TTC549 (cell line): Measurements from ENCODE around the gene CYTH3.

Experiments
- FAIRE-seq: peaks from 2 replicates; lab custom pipeline; 2012; peaks lifted over from hg19 to GRCh38; lab: Jason Lieb, UNC

The CYTH3 gene

DNA sequence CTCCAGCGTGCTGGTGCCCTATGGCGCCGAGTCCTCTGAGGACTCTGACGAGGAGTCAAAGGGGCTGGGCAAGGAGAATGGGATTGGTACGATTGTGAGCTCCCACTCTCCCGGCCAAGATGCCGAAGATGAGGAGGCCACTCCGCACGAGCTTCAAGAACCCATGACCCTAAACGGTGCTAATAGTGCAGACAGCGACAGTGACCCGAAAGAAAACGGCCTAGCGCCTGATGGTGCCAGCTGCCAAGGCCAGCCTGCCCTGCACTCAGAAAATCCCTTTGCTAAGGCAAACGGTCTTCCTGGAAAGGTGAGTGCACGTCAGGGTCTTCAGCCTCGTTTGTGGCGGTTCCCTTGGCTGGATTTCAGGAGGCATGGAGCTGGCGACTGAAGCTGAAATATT lies 122.4 kb downstream of the CYTH3 start:
- FAIRE-seq: no peak

DNA sequence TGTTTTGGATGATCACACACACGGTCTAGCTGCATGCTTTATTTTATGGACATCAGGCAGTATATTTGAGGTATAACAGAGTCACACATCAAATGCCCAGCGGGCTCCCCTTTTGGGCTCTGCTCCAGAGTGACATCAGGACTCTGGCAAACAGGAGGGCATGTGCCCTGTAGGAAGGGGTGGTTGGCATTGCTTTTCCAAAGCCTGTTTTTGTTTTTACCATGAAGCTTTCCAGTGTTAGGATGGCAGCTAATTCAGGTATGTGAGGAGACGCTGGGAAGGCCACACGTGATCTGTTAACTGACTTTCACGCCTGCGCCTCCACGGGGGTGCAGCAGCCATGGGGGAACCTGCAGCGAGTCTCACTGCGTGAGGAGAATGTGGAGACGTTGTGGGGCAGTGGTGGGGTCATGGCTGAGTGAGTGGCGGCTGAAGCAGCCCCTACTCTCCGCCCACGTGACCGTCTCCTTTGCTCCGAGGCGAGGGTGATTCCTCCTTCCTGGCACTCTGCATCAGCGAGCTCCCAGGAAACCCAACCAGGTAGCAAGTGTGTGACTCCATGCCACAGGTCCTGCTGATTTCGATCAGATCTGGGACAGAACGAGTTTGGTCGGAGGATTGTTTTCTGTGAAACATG lies 123.6 kb downstream of the CYTH3 start:
- FAIRE-seq: no peak

DNA sequence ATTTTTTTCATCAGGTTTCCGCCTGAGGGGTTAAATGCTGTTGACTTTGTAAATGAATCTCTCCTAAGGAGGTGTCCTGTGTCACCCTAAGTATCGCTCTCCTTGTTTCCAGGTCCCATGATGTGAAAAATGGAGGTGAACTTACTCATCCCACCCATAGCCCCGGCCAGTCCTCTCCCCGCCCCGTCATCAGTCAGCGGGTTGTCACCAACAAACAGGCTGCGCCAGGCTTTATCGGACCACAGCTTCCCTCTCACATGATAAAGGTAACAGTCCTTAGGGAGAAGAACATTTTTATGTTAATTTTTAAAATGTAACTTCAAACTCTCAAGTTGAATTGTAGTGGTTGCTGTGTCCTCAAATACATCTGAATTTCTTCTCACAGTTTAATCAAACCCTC lies 124.8 kb downstream of the CYTH3 start:
- no peak for FAIRE-seq

DNA sequence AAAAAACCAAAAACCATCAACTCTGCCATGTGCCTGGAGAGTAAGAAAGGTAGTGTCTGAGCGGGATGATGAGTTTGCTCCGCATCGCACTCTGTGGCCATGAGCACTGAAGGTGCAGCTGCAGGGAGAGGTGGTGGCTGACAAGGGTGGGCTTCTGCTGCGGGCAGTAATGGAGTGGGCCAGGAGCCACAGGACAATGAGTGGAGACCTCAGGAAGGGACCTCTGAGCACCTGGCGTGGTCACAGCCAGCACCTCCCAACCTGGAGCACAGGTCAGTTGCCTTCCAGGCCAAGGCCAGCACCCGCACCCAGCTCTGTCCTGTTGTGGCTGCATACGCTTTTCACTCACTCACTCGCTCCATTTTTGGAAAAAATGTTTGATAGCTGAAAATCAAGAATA lies 125.8 kb downstream of the CYTH3 start:
- FAIRE-seq: no peak

DNA sequence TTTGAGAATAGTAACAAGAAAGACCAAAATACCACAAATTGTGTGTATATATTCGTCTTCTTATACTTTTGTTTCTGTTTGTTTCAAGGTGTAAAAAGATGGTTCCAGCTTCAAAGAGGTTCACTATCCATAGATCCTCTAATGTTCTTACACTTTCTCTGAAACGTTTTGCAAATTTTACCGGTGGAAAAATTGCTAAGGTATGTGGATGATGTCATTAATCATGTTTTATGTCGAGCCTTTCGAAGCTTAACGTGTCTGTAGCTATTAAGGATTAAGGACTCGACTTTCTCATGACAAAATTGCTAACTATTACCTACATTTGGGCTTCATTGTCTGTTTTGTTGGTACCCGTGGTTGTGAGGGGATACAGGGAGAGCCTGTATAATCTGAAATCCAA lies 128.4 kb downstream of the CYTH3 start:
- no peak for FAIRE-seq

DNA sequence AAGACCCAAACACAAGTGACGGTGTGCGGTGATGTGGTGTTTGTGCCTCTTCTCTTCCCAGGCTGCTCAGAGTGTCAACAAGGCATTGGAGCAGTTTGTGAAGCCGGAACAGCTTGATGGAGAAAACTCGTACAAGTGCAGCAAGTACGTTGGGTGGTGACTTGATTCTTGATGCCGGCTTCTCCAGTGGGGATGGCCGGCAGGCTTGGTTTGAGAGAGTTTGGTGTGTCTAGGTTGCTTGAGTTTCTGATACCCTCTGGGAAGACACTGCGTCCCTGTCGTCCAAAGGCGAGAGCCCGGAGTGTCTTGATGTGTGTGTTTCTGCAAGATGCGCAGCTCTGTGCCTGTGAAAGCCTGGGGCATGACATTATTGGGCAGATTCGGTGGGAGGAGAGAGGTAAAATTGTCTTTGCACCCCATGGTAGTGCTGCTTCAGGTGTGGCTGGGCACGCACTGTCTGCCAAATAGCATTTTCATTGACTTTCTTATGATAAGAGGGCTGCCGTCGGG lies 129.5 kb downstream of the CYTH3 start:
- no peak for FAIRE-seq

DNA sequence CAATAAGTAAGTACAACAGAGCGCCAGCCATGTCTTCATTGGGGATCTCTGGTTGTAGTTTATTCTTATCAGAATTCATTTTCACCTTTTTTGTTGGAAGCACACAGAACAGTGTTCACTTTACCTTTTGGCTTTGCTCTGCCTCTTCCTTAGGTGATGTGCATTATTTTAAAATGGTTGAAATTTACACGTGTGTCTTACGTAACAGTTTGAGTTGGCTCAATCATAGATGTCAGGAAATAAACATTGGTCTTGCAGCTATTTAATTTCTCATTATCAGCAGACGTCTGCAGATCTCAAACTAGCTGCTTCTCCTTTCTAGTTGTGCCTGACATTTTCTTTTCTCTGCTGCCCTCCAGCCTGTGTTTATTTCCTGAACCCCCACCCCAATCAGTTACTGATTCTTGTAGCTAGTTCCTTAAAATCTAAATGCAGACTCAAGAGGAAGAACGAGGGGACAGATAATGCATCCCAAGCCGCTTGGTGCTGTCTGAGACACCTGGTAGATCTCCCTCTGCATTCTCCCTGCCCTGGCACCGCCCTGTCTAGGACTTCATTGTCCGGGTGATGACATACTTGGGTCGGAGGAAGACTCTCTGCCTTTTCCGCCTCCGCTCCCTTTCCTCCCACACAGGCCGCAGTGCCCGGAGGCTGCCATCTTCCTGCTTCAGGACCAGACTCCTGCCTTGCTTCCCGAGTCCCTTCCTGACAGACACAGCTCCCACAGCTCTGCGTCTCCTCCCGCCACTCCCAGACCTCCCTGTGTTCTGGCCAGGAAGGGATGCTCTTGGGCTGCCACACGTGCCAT lies 133.0 kb downstream of the CYTH3 start:
- FAIRE-seq: no peak

DNA sequence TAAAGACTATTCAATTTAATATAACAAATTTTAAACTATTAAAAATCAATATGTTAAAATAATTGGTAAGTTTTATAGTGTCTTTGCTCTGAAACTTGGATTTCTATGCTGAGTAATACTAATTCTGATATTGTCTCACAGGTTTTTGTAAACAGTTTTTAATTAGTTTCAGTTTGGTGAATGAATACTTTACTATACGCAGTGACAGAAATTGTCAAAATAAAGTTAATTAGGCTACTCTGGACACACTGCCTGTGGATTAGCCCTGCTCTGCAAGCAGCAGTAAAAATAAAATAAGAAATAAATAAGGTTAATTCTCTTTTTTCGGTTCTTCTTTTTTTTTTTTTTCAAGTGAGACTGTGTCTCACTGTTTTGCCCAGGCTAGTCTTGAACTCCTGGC lies 135.9 kb downstream of the CYTH3 start:
- FAIRE-seq: no peak

DNA sequence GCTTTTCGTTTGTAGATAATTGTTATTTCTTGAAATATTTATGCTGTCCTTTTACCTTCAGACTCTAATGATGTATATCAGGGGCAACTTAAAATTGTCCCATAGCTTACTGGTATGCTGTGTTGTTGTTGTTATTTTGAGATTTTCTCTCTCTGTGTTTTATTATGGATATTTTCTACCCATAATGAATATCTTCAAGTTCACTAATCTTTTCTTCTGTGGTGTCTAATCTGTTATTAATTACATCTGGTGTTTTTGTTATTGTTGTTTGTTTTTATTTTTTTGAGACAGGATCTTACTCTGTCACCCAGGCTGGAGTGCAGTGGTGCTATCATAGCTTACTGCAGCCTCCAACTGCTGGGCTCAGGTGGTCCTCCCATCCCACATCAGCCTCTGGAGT lies 139.2 kb downstream of the CYTH3 start:
- no peak for FAIRE-seq

DNA sequence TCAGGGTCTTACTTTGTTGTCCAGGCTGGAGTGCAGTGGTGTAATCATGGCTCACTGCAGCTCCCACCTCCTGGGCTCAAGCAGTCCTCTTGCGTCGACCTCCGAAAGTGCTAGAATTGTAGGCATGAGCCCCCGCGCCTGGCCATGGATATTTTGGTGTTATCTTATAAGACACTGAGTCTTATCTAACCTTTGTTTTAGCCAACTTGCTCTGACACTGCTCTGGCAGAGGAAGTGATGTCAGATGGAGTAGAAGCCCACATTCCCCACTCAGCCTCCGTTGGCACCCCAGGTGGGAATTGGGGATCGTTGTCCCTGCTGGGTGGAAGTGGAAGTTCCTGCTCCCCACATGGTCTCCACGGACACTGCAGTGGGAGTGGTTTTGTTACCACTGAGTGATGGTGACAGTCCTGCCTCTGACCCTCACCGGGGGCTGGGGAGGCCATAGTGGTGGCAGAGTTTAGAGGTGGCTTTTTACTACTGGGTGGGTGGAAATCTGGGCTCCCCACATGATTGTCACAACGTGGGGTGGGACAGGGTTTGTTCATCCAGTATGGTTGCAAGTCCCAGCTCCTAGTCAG lies 142.3 kb downstream of the CYTH3 start:
- FAIRE-seq: no peak

DNA sequence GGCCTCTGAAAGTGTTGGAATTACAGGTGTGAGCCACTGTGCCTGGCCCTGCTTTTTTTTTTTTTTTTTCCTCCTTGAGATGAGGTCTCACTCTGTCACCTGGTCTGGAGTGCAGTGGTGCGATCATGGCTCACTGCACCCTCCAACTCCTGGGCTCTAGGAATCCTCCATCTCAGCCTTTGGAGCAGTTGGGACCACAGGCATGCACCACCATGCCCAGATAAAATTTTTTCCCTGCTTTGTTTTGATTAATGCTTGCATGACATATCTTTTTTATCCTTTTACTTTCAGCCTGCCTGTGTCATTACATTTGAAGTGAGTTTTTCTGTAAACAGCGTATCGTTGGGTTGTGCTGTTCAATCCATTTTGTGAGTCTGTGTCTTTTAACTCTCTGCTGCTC lies 144.2 kb downstream of the CYTH3 start:
- no peak for FAIRE-seq

DNA sequence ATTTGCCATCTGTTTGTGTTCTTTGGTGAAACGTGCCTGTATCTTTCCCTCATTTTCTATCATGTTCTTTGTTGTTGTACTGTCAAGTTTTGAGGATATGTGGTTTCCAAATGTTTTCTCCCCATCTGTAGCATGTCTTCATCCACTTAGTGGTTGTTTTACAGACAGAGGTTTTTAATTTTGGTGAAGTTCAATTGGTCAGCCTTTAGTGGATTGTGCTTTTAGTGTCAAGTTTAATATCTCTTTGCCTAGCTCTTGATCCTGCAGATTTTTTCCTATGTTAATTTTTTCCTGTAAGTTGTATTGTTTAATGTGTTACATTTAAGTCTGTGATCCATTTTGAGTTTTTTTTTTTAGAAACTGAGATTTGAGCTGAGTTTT lies 145.3 kb downstream of the CYTH3 start:
- FAIRE-seq: no peak

DNA sequence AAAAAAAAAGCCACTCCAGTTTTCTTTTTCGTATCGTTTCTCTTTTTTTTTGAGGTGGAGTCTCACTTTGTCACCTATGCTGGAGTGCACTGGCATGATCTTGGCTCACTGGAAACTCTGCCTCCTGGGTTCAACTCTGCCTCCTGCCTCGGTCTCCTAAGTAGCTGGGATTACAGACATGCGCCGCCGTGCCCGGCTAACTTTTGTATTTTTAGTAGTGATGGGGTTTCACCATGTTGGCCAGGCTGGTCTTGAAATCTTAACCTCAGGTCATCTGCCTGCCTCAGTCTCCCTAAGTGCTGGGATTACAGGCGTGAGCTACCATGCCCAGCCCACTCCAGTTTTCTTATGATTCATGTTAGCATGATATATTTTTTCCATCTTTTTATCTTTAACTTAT lies 148.6 kb downstream of the CYTH3 start:
- no peak for FAIRE-seq

DNA sequence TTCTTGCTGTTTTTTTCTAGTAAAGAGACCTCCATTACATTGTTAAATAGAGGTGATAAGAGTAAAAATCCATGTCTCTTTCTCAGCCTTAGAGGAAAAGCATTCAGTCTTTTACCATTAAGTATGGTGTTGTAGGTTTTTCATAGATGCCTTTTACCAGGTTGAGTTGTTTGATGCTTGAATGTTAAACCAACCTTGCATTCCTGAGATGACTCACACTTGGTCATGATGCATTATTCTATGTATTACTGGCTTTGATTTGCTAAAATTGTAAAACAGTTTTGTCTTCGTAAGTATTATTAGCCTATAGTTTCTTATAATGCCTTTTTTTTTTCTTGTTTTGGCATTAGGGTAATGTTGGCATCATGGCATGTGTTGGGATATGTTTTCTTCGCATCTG lies 151.3 kb downstream of the CYTH3 start:
- FAIRE-seq: no peak

DNA sequence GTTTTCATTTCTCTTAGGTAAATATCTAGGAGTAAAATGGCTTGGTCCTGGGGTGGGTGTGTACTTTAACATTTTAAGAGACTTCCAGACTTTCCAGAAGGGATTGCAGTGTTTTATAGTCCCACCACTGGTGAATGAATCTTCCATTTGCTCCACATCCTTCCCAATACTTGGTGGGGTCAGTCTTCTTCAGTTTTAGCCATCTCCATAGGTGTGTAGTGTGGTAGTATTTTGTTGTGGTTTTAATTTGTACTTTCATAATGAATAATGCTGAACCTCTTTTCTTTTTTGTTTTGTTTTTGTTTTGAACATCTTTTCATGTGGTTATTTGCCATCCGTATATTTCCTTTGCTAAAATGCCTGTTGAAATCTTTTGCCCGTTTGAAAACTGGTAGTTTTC lies 154.9 kb downstream of the CYTH3 start:
- FAIRE-seq: no peak

DNA sequence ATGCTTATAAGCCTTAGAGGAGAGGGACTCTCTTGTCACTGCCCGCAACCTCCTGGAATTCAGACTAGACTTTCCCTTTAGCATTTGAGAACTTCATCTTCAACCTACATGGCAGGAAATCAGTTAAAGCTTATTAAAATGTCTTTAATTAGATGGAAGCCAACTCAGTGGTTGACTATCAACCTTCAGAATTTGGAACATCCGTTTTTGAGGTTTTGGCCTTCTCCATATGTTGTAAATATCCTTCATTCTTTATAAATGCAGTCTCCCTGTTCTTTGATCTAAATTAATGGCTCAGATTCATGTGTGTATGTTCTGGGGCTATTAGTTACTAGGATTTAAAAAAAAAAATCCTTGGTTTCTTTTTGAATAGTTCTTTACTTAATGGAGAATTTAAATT lies 156.2 kb downstream of the CYTH3 start:
- FAIRE-seq: no peak
